GM13976 (cell line): Measurements from ENCODE around the gene PIK3R6.

Source experiments
- DNase-seq: peaks from one replicate; pipeline ENCODE4 v3.0.0; 2012; ENCODE audit warnings: low spot score
- CTCF ChIP-seq: IDR thresholded peaks from 2 replicates; pipeline ENCODE4 v1.5.1; 2012; ENCODE audit warnings: borderline replicate concordance, mild to moderate bottlenecking; ENCODE audit not compliant: insufficient read depth; ENCODE audit errors: extremely low read depth, missing control alignments, control extremely low read depth
- in situ Hi-C: fragments of 300-500 bp; cut with MboI; formaldehyde crosslinking; loops from one replicate; pipeline ENCODE4 v1.12.0; 2022; ENCODE audit warnings: low sequenced_read_pairs, mixed read lengths, inconsistent platforms; ENCODE audit not compliant: unreplicated experiment

Gene PIK3R6

GRCh38 chr17:8792646-8793045 lies 74.8 kb downstream of the PIK3R6 start:
- no peak for DNase-seq
- in situ Hi-C loops: no loop called here
- TF ChIP-seq CTCF: no peak

- TF ChIP-seq CTCF: no peak
- in situ Hi-C loops: no loop called here
- DNase-seq: no peak
Measured at GRCh38 chr17:8791910-8792270, 75.6 kb downstream of the PIK3R6 start.

- no peak for TF ChIP-seq CTCF
- no peak for DNase-seq
- in situ Hi-C loops: no loop called here
Measured at GRCh38 chr17:8791248-8791909, 76.1 kb downstream of the PIK3R6 start.

GRCh38 chr17:8789743-8790142 lies 77.7 kb downstream of the PIK3R6 start:
- TF ChIP-seq CTCF: no peak
- in situ Hi-C loops: loop anchor here (10.0 kb wide), 1 partner anchor 205 kb away; no protein-coding TSS in a partner anchor
- DNase-seq: no peak

- TF ChIP-seq CTCF: no peak
- in situ Hi-C loops: loop anchor here (10.0 kb wide), 1 partner anchor 206 kb away; no protein-coding TSS in a partner anchor
- no peak for DNase-seq
Measured at GRCh38 chr17:8788998-8789397, 78.5 kb downstream of the PIK3R6 start.

- TF ChIP-seq CTCF: peak; percentile 63
- DNase-seq: peak; percentile 78
- in situ Hi-C loops: loop anchor here (10.0 kb wide), 1 partner anchor 209 kb away; no protein-coding TSS in a partner anchor
Measured at GRCh38 chr17:8785547-8786413, 81.7 kb downstream of the PIK3R6 start.
